Natural killer cell treated with Interleukin-12 subunit alpha and Interleukin-12 subunit beta and Interleukin-15 and Interleukin-18, amount 100 ng/mL, for 72 hours (primary cell): ENCODE data around the gene SLC9A8. TPM values are rescaled to one million over a fixed set of nuclear protein-coding genes. Genes with fewer than 3 reads are reported as not detected.

Experiments
- ATAC-seq, 2 donors: fragments of 150-1000 bp; cut with Tn5 transposase in 1 of 2; sonication (Bioruptor Pico), chemical (Tn5 transposase) in 1 of 2; 2 replicates each; pipeline ENCODE4 v1.10.0; 2021
- DNase-seq: peaks from one replicate; pipeline ENCODE4 v3.0.0; 2022; ENCODE audit warnings: low spot score
- H3K27ac Mint-ChIP-seq, 2 donors: 1 replicate in 1 of 2; 2 replicates in 1 of 2; pipeline ENCODE4 v1.8.0; 2022; ENCODE audit warnings: mixed read lengths in 2 of 2, mild to moderate bottlenecking in 1 of 2, moderate library complexity in 1 of 2
- H3K27me3 Mint-ChIP-seq, 2 donors: 1 replicate in 1 of 2; 2 replicates in 1 of 2; pipeline ENCODE4 v1.8.0; 2022; ENCODE audit warnings: mixed read lengths in 2 of 2
- H3K36me3 Mint-ChIP-seq: one replicate; pipeline ENCODE4 v1.8.0; 2022; ENCODE audit warnings: mixed read lengths
- H3K4me1 Mint-ChIP-seq, 2 donors: 1 replicate in 1 of 2; 2 replicates in 1 of 2; pipeline ENCODE4 v1.8.0; 2022; ENCODE audit warnings: low read depth in 2 of 2, mixed read lengths in 2 of 2, mild to moderate bottlenecking in 1 of 2
- H3K4me3 Mint-ChIP-seq: one replicate; pipeline ENCODE4 v1.8.0; 2022; ENCODE audit warnings: mixed read lengths
- H3K9me3 Mint-ChIP-seq: 2 replicates; pipeline ENCODE4 v1.8.0; 2022; ENCODE audit warnings: mixed read lengths
- total RNA-seq, 2 donors: library from RNA; stranded (reverse); gene quantifications; one replicate each; pipeline ENCODE4 v1.2.3, GENCODE V29; 2022

SLC9A8 gene
- total RNA-seq, 2 donors from 2014 or later, result 22.0 to 27.6 TPM

DNA sequence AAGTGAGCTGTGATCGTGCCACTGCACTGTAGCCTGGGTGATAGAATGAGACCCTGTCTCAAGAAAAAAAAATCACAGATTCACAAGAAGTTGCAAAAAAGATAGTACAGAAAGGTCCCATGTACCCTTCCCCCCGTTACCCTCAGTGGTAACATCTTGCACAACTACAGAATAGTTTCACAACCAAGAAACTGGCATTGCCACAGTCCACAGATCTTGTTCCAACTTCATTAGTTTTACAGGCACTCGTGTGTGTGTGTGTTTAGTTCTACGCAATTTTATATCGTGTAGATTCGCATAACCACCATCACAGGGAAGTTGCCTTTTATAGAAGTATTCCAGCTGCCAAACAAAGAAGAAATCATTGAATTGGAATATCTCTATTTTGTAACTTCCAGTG lies 83.6 kb downstream of the SLC9A8 start:
- no peak for ATAC-seq
- no peaks in the 10 kb centered on the region for H3K9me3 Mint-ChIP-seq
- H3K36me3 Mint-ChIP-seq, result no peaks in the 10 kb centered on the region
- no peaks in the 10 kb centered on the region for H3K27me3 Mint-ChIP-seq
- no peak overlapping the region for H3K27ac Mint-ChIP-seq
- no peak overlapping the region for H3K4me3 Mint-ChIP-seq
- no peak for DNase-seq
- peaks cover 16% of the 10 kb centered on the region in 2 donors for H3K4me1 Mint-ChIP-seq

GRCh38 chr20:49899541-49900383 lies 87.1 kb downstream of the SLC9A8 start:
- DNase-seq (no peak), ATAC-seq (no peak)
- no peaks in the 10 kb centered on the region for H3K36me3 Mint-ChIP-seq
- H3K9me3 Mint-ChIP-seq, result no peaks in the 10 kb centered on the region
- H3K4me3 Mint-ChIP-seq, result no peak overlapping the region
- no peak overlapping the region for H3K27ac Mint-ChIP-seq
- peaks cover 0 to 8% of the 10 kb centered on the region in 2 donors for H3K4me1 Mint-ChIP-seq
- H3K27me3 Mint-ChIP-seq, result no peaks in the 10 kb centered on the region

DNA sequence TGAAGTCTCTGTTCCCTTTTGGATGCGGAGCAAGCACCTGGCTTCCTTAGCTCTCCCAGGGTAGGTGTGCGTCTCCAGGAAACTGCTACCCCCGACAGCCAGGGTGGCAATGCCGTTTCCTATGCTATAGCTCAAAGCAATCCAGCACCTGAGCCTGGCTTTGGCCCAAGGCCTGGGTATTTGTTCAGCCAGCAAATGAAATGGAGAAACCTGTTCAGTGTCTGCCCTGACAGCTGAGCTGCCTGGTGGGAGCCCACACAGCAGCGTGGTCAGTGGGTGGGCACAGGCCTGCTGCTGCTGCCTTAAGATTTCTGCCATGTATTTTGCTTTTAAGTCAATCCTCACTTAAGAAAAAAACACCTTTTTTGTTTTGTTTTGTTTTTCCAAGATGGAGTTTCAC lies 89.0 kb downstream of the SLC9A8 start:
- ATAC-seq, result no peak
- Mint-ChIP-seq H3K4me1 (peaks cover 0 to 6% of the 10 kb centered on the region in 2 donors), H3K4me3 (no peak overlapping the region), H3K27ac (no peak overlapping the region), H3K9me3 (no peaks in the 10 kb centered on the region), H3K36me3 (peaks cover 7% of the 10 kb centered on the region), H3K27me3 (no peaks in the 10 kb centered on the region)
- DNase-seq, result no peak

- peaks cover 0 to 7% of the 10 kb centered on the region in 2 donors for H3K4me1 Mint-ChIP-seq
- DNase-seq (no peak), ATAC-seq (no peak)
- no peak overlapping the region for H3K27ac Mint-ChIP-seq
- H3K4me3 Mint-ChIP-seq, result no peak overlapping the region
- H3K9me3 Mint-ChIP-seq, result no peaks in the 10 kb centered on the region
- peaks cover 7% of the 10 kb centered on the region for H3K36me3 Mint-ChIP-seq
- no peaks in the 10 kb centered on the region for H3K27me3 Mint-ChIP-seq
Observed at GRCh38 chr20:49904440-49905214, 92.0 kb downstream of the SLC9A8 start.

DNA sequence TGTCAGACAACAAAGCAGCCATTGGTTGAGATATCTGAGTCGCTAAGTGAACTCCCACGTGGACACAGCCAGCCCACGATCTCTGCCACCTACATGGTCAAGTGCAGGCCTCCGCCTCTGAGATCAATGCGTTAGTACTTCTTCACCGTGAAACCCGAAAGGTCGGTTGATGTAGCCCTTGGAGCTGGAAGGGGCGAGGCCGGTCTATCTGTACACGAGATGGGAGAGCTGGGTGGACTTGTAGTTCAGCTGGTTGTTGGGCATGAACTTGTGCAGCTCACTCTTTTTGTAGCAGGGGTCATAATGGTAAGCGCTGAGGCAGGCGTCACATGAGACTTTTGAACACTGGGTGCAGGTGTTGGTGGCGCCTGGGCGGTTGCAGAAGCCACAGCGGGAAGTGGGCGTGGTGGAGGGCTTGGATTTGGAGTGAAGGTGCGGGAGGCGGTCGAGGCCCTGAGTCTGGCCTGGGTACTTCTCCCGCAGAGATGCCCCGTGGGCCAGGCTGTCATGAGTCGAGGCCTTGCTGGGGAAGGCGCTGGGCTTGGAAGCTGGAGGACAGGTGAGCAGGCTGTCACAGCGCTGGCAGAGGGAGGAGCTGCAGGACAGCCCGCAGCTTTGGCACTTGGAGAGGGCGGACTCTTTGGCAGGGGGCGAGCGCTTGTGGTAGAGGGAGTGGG lies 92.9 kb downstream of the SLC9A8 start:
- no peak overlapping the region for H3K4me3 Mint-ChIP-seq
- no peaks in the 10 kb centered on the region for H3K27me3 Mint-ChIP-seq
- no peak overlapping the region for H3K27ac Mint-ChIP-seq
- no peaks in the 10 kb centered on the region for H3K9me3 Mint-ChIP-seq
- H3K36me3 Mint-ChIP-seq, result peaks cover 7% of the 10 kb centered on the region
- no peak for ATAC-seq
- no peak for DNase-seq
- H3K4me1 Mint-ChIP-seq, result peaks cover 0 to 7% of the 10 kb centered on the region in 2 donors

GRCh38 chr20:49906101-49906604 lies 93.5 kb downstream of the SLC9A8 start:
- no peak for ATAC-seq

GRCh38 chr20:49906615-49907154 lies 94.1 kb downstream of the SLC9A8 start:
- DNase-seq (no peak), ATAC-seq (no peak)
- H3K9me3 Mint-ChIP-seq, result no peaks in the 10 kb centered on the region
- no peaks in the 10 kb centered on the region for H3K27me3 Mint-ChIP-seq
- H3K27ac Mint-ChIP-seq, result no peak overlapping the region
- no peak overlapping the region for H3K4me3 Mint-ChIP-seq
- peaks cover 0 to 11% of the 10 kb centered on the region in 2 donors for H3K4me1 Mint-ChIP-seq
- peaks cover 7% of the 10 kb centered on the region for H3K36me3 Mint-ChIP-seq

More at GRCh38 chr20:49906101-49906604, 93.5 kb downstream of the SLC9A8 start:
- no peak overlapping the region for H3K4me3 Mint-ChIP-seq
- peaks cover 7% of the 10 kb centered on the region for H3K36me3 Mint-ChIP-seq
- H3K9me3 Mint-ChIP-seq, result no peaks in the 10 kb centered on the region
- DNase-seq, result no peak
- H3K27me3 Mint-ChIP-seq, result no peaks in the 10 kb centered on the region
- peaks cover 0 to 10% of the 10 kb centered on the region in 2 donors for H3K4me1 Mint-ChIP-seq
- no peak overlapping the region for H3K27ac Mint-ChIP-seq

GRCh38 chr20:49907405-49908257 lies 95.0 kb downstream of the SLC9A8 start:
- DNase-seq (no peak), ATAC-seq (no peak)
- Mint-ChIP-seq H3K9me3 (no peaks in the 10 kb centered on the region), H3K36me3 (peaks cover 7% of the 10 kb centered on the region), H3K4me3 (no peak overlapping the region), H3K27ac (no peak overlapping the region), H3K4me1 (peaks cover 0 to 13% of the 10 kb centered on the region in 2 donors), H3K27me3 (no peaks in the 10 kb centered on the region)

GRCh38 chr20:49908258-49908565 lies 95.6 kb downstream of the SLC9A8 start:
- Mint-ChIP-seq H3K9me3 (no peaks in the 10 kb centered on the region), H3K4me3 (no peak overlapping the region), H3K27ac (no peak overlapping the region), H3K27me3 (no peaks in the 10 kb centered on the region), H3K4me1 (peaks cover 0 to 14% of the 10 kb centered on the region in 2 donors), H3K36me3 (peaks cover 7% of the 10 kb centered on the region)
- DNase-seq (no peak), ATAC-seq (no peak)

DNA sequence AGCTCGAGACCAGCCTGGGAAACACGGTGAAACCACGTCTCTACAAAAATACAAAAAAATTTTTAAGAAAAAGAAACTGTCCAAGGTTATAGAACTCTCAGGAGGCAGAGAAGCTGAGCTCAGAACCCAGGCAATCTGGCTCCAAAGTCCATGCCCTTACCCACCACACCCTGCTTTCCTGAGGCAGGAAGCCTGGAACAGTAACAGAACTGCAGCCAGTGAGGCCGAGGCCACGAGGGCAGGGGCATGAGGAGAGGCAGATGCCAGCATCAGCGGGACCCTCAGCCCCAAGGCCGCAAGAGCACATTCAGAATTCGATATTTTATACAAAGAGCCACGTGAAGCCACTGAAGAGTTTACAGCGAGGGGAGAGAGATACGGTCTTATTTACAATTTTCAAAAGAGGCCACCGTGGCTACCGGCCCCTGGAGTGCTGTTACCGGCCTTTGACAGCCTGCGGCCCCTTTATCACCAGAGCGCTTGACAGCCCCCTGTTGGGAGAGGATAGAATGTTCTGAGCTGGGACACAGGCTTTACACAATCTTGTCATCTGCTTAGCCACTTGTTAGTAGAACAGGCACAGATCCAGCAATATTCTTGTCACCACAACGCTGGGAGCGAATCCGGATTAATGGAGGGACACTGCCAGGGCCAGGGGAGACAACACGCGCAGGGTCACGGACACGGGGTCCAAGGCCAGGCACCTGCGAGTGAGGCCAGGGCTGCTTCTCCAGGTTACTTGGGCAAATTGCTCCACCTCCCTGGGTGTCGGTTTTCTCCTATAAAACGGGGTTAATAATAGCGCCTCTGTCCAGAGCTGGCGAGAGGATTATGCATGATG lies 97.1 kb downstream of the SLC9A8 start:
- Mint-ChIP-seq H3K4me1 (peaks cover 9 to 25% of the 10 kb centered on the region in 2 donors), H3K36me3 (peaks cover 7% of the 10 kb centered on the region), H3K9me3 (no peaks in the 10 kb centered on the region), H3K4me3 (no peak overlapping the region), H3K27ac (no peak overlapping the region), H3K27me3 (no peaks in the 10 kb centered on the region)
- no peak for DNase-seq
- no peak for ATAC-seq

DNA sequence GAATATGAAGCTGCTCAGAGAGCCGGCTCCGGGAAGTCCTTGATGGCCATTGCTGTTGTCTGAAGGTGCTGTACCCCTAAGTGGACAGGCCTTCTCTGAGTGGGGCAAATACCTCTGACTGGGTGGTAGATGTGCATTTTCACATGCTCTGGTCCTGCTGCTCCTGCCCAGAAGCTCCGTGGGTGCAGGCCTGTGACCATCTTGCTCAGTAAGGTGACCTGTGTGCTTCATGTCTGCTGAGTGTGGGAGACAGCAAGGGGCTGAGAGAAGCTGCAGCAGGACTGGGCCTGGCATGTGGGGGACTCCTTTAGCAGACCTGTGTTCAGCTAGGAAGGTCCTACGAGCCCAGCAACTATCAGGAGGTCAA lies 97.7 kb downstream of the SLC9A8 start:
- Mint-ChIP-seq H3K27ac (no peak overlapping the region), H3K9me3 (no peaks in the 10 kb centered on the region), H3K36me3 (peaks cover 4% of the 10 kb centered on the region), H3K4me1 (peaks cover 11 to 27% of the 10 kb centered on the region in 2 donors), H3K27me3 (no peaks in the 10 kb centered on the region), H3K4me3 (no peak overlapping the region)
- DNase-seq (no peak), ATAC-seq (no peak)

DNA sequence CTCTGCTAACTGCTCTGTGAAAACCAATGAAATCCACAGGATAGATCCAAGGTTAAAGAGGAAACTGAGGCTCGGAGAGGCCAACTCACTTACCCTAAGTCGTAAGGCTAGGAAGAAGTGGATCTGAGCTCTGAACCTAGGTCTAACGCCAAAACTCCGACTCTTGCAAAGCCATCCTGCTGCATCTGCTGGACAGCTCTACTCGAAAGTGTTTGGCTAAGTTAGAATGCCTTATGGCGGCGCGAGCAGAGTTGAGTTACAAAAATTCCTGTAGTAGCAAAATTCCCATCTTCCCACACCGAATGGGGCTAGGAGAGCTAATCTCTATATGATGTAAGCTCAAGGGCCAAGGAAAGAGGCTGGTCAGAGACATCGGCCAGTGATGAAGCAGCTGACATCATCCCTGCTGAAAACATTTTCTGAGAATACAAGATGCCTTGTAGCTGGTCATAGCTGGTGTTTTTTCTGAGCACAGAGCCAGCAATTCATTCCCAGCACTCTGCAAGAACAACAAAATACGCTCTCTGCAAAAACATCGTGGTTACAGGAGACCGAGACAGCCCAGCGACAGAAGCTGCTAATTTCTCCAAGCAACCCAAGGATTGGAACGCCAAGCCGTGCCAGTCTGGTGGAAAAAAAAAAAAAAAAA lies 100.9 kb downstream of the SLC9A8 start:
- ATAC-seq (no peak), DNase-seq (no peak)
- peak overlapping the region in 1 of 2 donors; percentile 92 for H3K27ac Mint-ChIP-seq
- H3K4me1 Mint-ChIP-seq, result peaks cover 31 to 35% of the 10 kb centered on the region in 2 donors
- no peaks in the 10 kb centered on the region for H3K36me3 Mint-ChIP-seq
- no peaks in the 10 kb centered on the region for H3K27me3 Mint-ChIP-seq
- no peaks in the 10 kb centered on the region for H3K9me3 Mint-ChIP-seq
- peak overlapping the region; percentile 91 for H3K4me3 Mint-ChIP-seq
